Measurements from ENCODE around the gene ANKS1B. TPM values are rescaled to one million over a fixed set of nuclear protein-coding genes. Genes with fewer than 3 reads are reported as not detected.
"Not testable (repeated sequence)": the region's sequence is repeated elsewhere in the genome, so short reads cannot be mapped to it uniquely, and the experiment has no call there.

ANKS1B gene
- total RNA-seq, 1 donor from 2014 or later, result 5.6 TPM

DNA sequence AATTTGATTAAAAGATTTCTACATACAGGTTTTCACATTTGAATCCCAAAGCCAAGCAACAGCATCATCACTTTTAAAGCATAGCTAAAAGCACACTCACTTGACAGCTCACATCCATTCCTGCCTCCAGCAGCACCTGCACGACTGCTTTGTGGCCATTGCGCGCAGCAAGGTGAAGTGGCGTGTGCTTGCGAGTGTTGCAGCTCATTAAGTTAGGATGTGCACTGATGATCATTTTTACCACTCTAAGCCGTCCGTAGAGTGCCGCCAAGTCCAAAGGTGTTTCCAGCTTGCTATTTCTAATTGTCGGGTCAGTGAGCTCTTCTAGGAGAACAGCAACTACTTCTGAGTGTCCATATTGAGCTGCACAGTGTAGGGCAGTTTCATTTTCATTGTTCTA, 178.4 kb downstream of the ANKS1B start:
- Mint-ChIP-seq H3K36me3 (ENCODE audit: low read depth) (no peaks in the 10 kb centered on the region), H3K27me3 (ENCODE audit: low read depth) (no peaks in the 10 kb centered on the region), H3K27ac (ENCODE audit: unreplicated experiment) (no peak overlapping the region), H3K9me3 (no peaks in the 10 kb centered on the region), H3K4me3 (no peak overlapping the region), H3K4me1 (no peaks in the 10 kb centered on the region)
- TF ChIP-seq, protein P1, sequence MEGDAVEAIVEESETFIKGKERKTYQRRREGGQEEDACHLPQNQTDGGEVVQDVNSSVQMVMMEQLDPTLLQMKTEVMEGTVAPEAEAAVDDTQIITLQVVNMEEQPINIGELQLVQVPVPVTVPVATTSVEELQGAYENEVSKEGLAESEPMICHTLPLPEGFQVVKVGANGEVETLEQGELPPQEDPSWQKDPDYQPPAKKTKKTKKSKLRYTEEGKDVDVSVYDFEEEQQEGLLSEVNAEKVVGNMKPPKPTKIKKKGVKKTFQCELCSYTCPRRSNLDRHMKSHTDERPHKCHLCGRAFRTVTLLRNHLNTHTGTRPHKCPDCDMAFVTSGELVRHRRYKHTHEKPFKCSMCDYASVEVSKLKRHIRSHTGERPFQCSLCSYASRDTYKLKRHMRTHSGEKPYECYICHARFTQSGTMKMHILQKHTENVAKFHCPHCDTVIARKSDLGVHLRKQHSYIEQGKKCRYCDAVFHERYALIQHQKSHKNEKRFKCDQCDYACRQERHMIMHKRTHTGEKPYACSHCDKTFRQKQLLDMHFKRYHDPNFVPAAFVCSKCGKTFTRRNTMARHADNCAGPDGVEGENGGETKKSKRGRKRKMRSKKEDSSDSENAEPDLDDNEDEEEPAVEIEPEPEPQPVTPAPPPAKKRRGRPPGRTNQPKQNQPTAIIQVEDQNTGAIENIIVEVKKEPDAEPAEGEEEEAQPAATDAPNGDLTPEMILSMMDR (conservative IDR thresholded peaks at IDR 0.05), result no peak
- DNase-seq (ENCODE audit: low read depth, low spot score), result no peak

- Mint-ChIP-seq H3K27me3 (ENCODE audit: low read depth) (no peaks in the 10 kb centered on the region), H3K4me1 (no peaks in the 10 kb centered on the region), H3K4me3 (no peak overlapping the region), H3K27ac (ENCODE audit: unreplicated experiment) (no peak overlapping the region), H3K9me3 (no peaks in the 10 kb centered on the region), H3K36me3 (ENCODE audit: low read depth) (no peaks in the 10 kb centered on the region)
- no peak for DNase-seq (ENCODE audit: low read depth, low spot score)
- TF ChIP-seq, protein P1 (conservative IDR thresholded peaks at IDR 0.05), result no peak
Measured at GRCh38 chr12:99804715-99805114, 180.0 kb downstream of the ANKS1B start.

DNA sequence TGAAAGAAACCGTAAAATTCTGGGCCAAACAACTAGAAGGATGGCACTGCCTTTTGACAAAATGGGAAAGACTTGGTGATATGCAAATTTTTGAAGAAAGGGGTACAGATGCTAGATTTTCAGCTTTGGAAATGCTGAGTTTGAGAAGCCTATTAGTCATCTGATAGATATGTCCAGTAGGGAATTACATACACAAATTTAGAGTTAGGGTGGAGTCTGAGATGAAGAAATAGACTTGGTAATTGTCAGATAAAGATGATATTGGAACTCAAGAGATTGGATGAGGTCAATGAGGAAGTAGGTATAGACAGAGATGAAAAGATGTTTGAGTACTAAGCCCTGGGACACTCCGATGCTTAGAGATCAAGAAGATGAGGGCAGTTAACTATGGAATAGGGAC, 184.1 kb downstream of the ANKS1B start:
- DNase-seq (ENCODE audit: low read depth, low spot score), result no peak
- Mint-ChIP-seq H3K4me1 (no peaks in the 10 kb centered on the region), H3K27ac (ENCODE audit: unreplicated experiment) (no peak overlapping the region), H3K9me3 (no peaks in the 10 kb centered on the region), H3K36me3 (ENCODE audit: low read depth) (no peaks in the 10 kb centered on the region), H3K4me3 (no peak overlapping the region), H3K27me3 (ENCODE audit: low read depth) (no peaks in the 10 kb centered on the region)
- TF ChIP-seq, protein P1 (conservative IDR thresholded peaks at IDR 0.05), result no peak

DNA sequence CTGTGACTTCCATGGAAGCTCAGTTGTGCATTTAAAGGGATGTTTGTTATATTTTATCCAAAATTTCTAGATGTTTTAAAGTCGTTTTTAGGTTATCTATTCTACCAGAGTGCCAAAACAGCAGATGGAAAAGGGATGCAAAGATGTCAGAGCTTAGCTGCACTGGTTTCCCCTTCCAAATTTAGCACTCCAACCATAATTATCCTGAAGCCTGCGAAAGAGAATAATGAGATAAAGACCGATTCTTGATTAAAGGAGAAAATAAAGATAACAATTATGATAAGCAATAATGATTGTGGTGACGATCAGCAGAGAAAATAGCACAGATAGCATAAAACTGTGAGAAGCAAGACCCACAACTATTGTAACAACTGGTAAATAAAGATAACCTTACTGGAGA, 186.8 kb downstream of the ANKS1B start:
- not testable (repeated sequence) for H3K4me3 Mint-ChIP-seq; H3K9me3 Mint-ChIP-seq; H3K27me3 Mint-ChIP-seq (ENCODE audit: low read depth); DNase-seq (ENCODE audit: low read depth, low spot score); H3K4me1 Mint-ChIP-seq; H3K27ac Mint-ChIP-seq (ENCODE audit: unreplicated experiment); H3K36me3 Mint-ChIP-seq (ENCODE audit: low read depth)

- peaks cover 4% of the 10 kb centered on the region for H3K9me3 Mint-ChIP-seq
- H3K36me3 Mint-ChIP-seq (ENCODE audit: low read depth), result no peaks in the 10 kb centered on the region
- no peaks in the 10 kb centered on the region for H3K27me3 Mint-ChIP-seq (ENCODE audit: low read depth)
- TF ChIP-seq, protein P1 (conservative IDR thresholded peaks at IDR 0.05), result no peak
- H3K27ac Mint-ChIP-seq (ENCODE audit: unreplicated experiment), result no peak overlapping the region
- no peak for DNase-seq (ENCODE audit: low read depth, low spot score)
- no peaks in the 10 kb centered on the region for H3K4me1 Mint-ChIP-seq
- H3K4me3 Mint-ChIP-seq, result no peak overlapping the region
Measured at GRCh38 chr12:99783421-99783820, 201.3 kb downstream of the ANKS1B start.

DNA sequence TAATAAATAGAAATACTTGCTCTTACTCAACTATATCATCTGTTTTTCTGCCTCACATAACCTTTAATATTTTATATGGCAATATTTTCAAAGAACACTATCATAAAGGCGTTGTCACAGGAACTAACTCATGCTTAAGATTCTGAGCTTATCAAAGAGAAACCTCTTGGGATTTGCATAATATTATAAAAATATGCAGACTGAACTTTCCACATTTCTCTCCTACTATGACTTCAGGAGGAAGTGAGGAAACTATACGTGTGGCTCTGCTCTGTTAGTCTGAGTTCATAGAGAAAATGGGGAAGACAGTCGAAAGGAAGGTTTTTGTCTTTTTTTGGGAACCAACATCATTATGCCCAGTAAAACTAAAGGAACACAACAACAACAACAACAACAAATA, 212.5 kb downstream of the ANKS1B start:
- H3K27me3 Mint-ChIP-seq (ENCODE audit: low read depth), result no peaks in the 10 kb centered on the region
- TF ChIP-seq, protein P1 (conservative IDR thresholded peaks at IDR 0.05), result no peak
- no peak overlapping the region for H3K27ac Mint-ChIP-seq (ENCODE audit: unreplicated experiment)
- H3K9me3 Mint-ChIP-seq, result no peaks in the 10 kb centered on the region
- H3K36me3 Mint-ChIP-seq (ENCODE audit: low read depth), result no peaks in the 10 kb centered on the region
- peaks cover 15% of the 10 kb centered on the region for H3K4me1 Mint-ChIP-seq
- no peak for DNase-seq (ENCODE audit: low read depth, low spot score)
- no peak overlapping the region for H3K4me3 Mint-ChIP-seq
